ENCODE measurements around the gene CTR9. TPM values are rescaled to one million over a fixed set of nuclear protein-coding genes. Genes with fewer than 3 reads are reported as not detected.

CTR9 gene
- total RNA-seq (2014; rRNA removed; shearing (Covaris generic); ENCODE audit: low replicate concordance), result 5.0 and 6.9 TPM in 2 replicates

DNA sequence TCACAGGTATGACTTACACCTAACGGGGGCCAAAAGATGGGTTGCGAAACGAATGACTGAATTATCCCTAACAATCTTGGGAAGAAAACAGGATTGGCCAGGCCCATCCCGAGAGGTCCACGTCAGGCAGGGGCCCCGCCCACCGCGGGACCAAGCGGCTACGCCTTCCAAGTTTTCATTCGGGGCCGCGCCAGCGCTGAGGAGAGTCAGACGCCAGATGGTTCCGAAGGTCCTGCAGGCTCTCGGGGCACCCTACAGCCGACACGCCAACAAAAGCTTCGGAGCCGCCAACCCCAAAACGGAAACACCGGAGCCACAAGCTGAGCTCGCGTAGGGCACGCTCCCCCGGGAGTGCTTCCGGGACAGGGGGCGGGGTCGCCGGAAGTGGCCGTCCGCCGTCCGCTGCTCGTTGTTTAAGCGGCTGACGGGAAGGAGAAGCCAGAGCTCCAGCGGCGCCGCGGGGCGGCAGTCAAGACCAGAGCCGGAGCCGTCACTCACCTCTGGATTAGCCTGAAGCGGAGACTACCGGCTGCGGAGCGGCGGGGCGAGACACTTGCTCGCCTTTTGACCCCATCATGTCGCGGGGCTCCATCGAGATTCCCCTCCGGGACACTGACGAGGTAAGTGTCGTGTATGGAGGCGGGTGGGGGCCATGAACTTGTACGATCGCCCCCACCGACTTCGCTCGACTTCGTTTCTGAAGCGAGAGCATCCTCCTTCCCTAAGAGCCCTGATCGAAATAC, at the start of gene CTR9:
TSS of gene CTR9 (plus strand) at position 409 of the 743 bp plus-strand sequence. CDS start at position 576, 167 bp downstream.
- in situ Hi-C loops (cut with HindIII; ENCODE audit: low pct_unique_long_range_greater_than_20kb, low sequenced_read_pairs), result no loop called here
- DNase-seq (ENCODE audit: low read depth), result peak; percentile 93

GRCh38 chr11:10701982-10702381, 49.1 kb upstream of the CTR9 start:
- DNase-seq (ENCODE audit: low read depth), result no peak
- in situ Hi-C loops (cut with HindIII; ENCODE audit: low pct_unique_long_range_greater_than_20kb, low sequenced_read_pairs), result no loop called here

DNA sequence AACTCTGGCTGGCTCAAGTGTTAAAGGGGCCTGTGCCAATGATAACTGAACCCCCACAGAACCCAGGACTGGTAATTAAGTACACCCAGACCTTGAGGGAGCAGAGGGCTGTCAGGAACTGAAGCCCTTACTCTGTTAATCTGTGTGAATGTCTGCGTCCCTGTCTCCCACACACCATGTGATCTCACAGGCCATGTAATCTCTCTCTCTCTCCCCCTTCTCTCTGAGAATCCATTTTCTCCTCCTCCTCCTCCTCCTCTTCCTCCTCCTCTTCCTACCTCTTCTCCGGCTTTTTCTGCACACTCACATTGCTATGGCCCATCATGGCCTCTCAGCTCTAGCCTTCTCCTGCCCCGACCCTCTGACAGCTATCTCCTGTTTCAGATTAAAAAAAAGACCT, 42.9 kb upstream of the CTR9 start:
- DNase-seq (ENCODE audit: low read depth), result no peak
- in situ Hi-C loops (cut with HindIII; ENCODE audit: low pct_unique_long_range_greater_than_20kb, low sequenced_read_pairs), result no loop called here

DNA sequence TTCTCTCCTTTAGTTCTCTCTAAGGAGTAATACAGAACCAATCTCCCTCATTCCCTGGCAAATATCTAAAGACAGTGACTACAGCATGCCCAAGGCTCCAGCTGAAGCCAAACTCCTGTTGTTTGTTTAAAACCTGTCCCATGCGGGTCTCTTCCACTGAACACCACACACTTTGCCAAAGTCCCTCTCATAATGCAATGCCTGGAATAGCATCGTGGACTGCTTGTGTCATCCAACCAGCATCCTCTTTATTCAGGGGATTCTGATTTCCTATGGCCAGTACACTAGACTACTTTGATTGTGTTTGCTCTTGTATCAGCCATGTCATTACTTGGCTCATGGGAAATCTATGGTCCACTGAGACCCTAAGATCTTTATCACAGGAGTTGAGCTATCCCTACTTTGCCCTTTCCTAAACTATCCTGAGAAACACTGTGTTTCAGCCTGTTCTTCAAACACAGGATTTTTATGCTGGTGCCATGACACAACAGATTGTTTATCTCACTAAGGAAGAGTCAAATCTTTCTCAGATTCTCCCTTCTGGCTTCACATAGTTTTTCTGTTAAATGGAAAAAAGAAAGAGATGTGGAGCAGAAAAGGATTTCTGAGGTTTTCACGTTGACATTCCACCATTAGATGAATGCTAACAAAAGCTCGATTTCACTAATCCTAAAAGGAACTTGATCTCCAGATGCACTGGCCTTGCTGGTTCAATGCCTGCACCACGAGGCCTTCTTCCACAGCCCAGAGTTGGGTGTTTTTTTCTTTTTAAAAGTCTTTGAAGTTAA, 41.6 kb upstream of the CTR9 start:
- in situ Hi-C loops (cut with HindIII; ENCODE audit: low pct_unique_long_range_greater_than_20kb, low sequenced_read_pairs), result no loop called here
- no peak for DNase-seq (ENCODE audit: low read depth)

DNA sequence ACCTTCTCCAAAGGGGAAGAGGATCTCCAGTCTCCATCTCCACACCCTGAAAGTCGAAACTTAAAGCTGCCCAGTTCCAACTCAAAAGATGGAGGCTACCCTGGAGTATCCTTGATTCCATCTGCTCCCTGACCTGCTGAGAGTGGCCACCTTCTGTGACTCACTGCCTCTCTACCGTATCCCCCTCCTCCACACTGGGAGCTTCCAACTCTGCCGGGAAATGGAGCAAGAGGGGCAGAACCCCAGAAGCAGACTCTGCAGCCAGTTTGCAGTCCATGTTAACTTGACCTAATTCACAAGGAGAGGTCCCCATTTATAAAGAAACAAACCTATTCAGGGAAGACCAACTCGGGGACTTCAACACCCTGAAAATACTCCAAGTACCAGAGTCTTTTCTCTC, 35.5 kb upstream of the CTR9 start:
- in situ Hi-C loops (cut with HindIII; ENCODE audit: low pct_unique_long_range_greater_than_20kb, low sequenced_read_pairs), result no loop called here
- no peak for DNase-seq (ENCODE audit: low read depth)

- DNase-seq (ENCODE audit: low read depth), result no peak
- in situ Hi-C loops (cut with HindIII; ENCODE audit: low pct_unique_long_range_greater_than_20kb, low sequenced_read_pairs), result no loop called here
These were observed 34.9 kb upstream of the CTR9 start for GRCh38 chr11:10716122-10716521.

- in situ Hi-C loops (cut with HindIII; ENCODE audit: low pct_unique_long_range_greater_than_20kb, low sequenced_read_pairs), result no loop called here
- DNase-seq (ENCODE audit: low read depth), result no peak
These were observed 34.3 kb upstream of the CTR9 start for GRCh38 chr11:10716543-10717259.

GRCh38 chr11:10719616-10720015, 31.4 kb upstream of the CTR9 start:
- in situ Hi-C loops (cut with HindIII; ENCODE audit: low pct_unique_long_range_greater_than_20kb, low sequenced_read_pairs), result no loop called here
- DNase-seq (ENCODE audit: low read depth), result no peak

GRCh38 chr11:10720881-10721376, 30.1 kb upstream of the CTR9 start:
- no peak for DNase-seq (ENCODE audit: low read depth)
- in situ Hi-C loops (cut with HindIII; ENCODE audit: low pct_unique_long_range_greater_than_20kb, low sequenced_read_pairs), result no loop called here

DNA sequence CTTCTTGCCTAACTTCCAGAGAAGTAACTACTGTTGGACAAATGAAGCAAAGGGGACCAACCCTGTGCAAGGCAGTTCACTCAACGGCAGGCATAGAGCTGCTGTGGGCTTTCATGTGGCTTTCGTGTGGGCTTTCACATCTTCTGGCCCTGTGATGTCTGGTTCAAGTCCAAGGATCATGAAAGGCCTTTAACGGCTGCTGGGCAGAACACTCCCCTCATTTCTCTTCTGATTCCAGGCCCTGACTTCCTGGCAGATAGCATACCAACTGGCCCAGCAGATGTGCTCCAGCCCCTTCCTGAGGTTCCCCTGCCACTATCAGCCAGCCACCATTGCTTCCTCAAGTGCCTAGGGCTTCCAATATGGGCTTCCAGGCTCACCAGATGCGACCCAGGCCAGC, 28.7 kb upstream of the CTR9 start:
- DNase-seq (ENCODE audit: low read depth), result no peak
- in situ Hi-C loops (cut with HindIII; ENCODE audit: low pct_unique_long_range_greater_than_20kb, low sequenced_read_pairs), result no loop called here

- in situ Hi-C loops (cut with HindIII; ENCODE audit: low pct_unique_long_range_greater_than_20kb, low sequenced_read_pairs), result no loop called here
- peak; percentile 46 for DNase-seq (ENCODE audit: low read depth)
These were observed 25.7 kb upstream of the CTR9 start for GRCh38 chr11:10725114-10725906.

DNA sequence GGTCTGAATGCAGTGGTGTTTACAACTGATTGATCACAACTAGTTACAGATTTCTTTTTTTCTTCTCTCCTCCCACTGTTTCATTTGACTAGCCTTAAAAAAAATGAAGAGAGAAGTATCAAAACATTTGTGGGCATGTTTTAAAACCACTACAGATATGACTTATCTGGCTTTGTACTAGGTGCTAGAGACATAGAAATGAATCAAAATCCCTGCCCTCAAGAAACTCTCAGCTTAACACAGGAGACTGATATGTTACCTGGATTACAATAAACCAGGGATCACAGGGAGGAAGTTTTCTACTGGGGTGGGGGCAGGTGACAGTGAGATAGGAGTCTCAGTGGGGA, 25.2 kb upstream of the CTR9 start:
- in situ Hi-C loops (cut with HindIII; ENCODE audit: low pct_unique_long_range_greater_than_20kb, low sequenced_read_pairs), result no loop called here
- no peak for DNase-seq (ENCODE audit: low read depth)

DNA sequence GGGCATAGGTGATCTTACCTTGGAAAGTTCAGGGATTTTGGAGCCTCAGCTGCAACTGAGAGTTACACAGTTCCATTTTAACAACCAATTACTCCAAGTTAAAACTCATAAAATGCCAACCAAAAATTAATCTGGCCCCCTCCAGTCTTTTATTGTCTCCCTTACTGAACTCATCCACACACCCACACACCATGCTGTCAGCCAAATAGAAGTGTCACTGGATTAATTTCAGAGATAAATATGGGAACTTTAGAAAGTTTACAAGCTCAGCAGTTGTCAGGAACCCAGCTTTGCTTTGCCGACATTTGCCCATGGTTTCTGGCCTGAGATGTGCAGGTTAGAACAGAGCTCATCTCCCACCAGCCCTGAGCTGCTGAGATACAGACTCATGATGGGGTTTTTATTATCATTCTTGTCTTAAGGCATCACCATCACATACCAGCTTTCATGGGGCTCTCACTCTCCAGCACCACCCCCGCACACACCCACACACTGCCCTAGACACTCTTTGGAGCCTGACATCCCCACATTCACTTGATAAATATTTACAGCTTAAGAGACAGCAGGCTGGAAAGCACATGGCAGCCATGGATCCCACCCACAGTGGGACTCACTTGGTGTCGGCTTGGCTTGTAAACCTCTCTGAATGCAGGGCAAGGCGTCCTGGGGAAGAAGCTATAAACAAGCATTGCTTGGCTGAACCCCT, 23.7 kb upstream of the CTR9 start:
- DNase-seq (ENCODE audit: low read depth), result no peak
- in situ Hi-C loops (cut with HindIII; ENCODE audit: low pct_unique_long_range_greater_than_20kb, low sequenced_read_pairs), result no loop called here

DNA sequence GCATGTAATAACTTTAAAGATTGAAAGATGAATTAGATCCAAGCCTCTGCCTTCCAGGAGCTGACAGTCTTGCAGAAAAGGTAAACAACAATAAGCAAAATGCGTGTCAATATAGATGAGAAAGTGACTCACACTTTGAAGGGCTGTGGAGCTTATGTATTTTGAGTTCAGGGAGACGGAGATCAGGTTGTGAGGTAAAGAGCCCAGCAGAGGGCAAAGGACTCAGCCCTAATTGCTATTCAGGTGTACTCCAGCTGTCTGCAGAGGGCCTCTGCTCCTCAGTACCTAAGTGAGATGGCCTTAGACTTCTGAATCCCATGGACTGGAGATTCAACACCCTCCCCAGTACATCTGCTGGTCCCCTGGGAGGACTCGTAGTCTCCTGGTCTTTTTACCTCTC, 22.9 kb upstream of the CTR9 start:
- no peak for DNase-seq (ENCODE audit: low read depth)
- in situ Hi-C loops (cut with HindIII; ENCODE audit: low pct_unique_long_range_greater_than_20kb, low sequenced_read_pairs), result no loop called here

DNA sequence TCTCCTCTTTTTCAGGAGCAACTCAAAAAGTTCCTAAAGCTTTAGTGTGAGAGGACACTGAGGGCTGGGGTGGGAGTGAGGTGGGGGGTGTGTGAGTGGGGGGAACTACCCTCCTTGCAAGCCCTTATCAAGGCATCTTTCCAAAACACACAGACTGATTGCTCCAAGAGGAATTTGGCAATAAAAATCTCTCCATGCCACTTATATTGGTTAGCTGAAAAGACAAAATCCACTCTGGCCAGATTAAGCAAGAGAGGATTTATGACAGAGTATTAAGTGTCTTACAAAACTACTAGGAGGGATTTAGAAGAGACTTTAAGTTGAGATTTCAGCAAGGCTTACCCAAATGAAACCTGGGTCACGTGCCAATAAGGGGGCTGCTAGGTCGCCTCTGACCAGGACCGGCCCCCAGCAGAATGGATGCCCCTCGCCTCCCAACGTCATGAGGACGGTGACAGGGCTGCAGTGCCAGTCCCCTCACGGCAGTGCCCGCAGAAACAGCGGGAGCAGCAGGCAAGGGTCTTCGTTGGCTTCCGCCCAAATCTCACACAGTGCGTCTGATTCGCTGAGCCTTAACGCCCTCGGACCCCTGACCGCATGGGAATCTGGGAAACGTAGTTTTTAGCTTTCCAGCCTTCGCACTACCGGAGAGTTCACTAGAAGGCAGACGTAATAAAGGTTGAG, 22.1 kb upstream of the CTR9 start:
- DNase-seq (ENCODE audit: low read depth), result no peak
- in situ Hi-C loops (cut with HindIII; ENCODE audit: low pct_unique_long_range_greater_than_20kb, low sequenced_read_pairs), result no loop called here

- in situ Hi-C loops (cut with HindIII; ENCODE audit: low pct_unique_long_range_greater_than_20kb, low sequenced_read_pairs), result no loop called here
- DNase-seq (ENCODE audit: low read depth), result no peak
These were observed 20.9 kb upstream of the CTR9 start for GRCh38 chr11:10730151-10730550.

- no peak for DNase-seq (ENCODE audit: low read depth)
- in situ Hi-C loops (cut with HindIII; ENCODE audit: low pct_unique_long_range_greater_than_20kb, low sequenced_read_pairs), result no loop called here
These were observed 19.9 kb upstream of the CTR9 start for GRCh38 chr11:10731064-10731680.

Measured in Caki2 (cell line).